Activated gamma-delta T cell treated with anti-CD3 and anti-CD28 coated beads, Interleukin-2, amount 50 U/mL, for 16 hours (primary cell): ENCODE results near the gene KLB.
"Not testable (repeated sequence)": the region's sequence is repeated elsewhere in the genome, so short reads cannot be mapped to it uniquely, and the experiment has no call there.

Experiments used
- DNase-seq: peaks from one replicate; pipeline ENCODE4 v3.0.0-alpha.2; 2020; ENCODE audit warnings: low read depth

Gene KLB

DNA sequence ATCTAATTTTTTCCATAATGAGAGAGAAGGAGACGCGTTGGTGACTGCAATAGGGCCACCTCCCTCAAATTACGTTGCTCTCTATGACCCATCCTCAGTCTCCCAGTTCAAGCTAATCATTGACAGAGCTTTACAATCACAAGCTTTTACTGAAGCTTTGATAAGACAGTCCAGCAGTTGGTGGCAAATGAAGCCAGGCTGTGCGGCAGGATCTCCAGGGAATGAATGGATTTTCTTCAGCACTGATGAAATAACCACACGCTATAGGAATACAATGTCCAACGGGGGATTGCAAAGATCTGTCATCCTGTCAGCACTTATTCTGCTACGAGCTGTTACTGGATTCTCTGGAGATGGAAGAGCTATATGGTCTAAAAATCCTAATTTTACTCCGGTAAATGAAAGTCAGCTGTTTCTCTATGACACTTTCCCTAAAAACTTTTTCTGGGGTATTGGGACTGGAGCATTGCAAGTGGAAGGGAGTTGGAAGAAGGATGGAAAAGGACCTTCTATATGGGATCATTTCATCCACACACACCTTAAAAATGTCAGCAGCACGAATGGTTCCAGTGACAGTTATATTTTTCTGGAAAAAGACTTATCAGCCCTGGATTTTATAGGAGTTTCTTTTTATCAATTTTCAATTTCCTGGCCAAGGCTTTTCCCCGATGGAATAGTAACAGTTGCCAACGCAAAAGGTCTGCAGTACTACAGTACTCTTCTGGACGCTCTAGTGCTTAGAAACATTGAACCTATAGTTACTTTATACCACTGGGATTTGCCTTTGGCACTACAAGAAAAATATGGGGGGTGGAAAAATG lies at the start of gene KLB:
Gene KLB (plus strand): TSS at position 168 of the 821 bp plus-strand sequence. CDS start 20 bp downstream, at position 188.
- no peak for DNase-seq

DNA sequence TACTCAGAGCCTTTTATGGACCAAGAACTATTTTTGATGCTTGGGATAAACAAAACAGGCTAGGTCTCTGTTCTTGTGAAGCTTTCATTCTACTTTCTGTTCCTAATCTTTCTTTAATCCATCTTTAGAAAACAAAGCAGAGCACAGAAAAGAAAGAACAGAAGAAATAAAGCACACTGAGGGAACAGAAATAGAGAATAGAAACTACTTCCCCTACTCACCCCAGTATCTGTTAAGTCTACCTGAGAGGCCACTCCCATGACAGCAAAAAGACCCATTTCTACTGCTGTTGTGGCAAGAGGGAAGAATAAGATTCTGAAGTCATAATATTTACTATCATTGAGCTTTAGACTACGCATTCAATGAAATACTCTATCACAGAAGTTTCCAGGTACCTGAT lies 49.7 kb upstream of the KLB start:
- DNase-seq: no peak

DNA sequence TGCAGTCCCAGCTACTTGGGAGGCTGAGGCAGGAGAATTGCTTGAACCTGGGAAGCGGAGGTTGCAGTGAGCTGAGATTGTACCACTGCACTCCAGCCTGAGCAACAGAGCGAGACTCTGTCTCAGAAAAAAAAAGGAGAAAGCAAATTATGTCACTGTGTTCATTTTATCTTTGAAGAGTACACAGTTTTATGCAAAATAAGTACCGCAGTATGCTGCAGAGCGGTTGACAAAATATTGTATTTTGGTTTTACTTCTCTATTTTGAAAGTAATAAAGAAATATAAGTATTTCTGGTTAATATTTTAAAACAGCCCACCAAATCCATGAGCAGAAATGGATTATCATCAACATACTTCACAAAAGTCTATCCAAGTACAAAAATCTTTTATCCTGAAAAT lies 46.1 kb upstream of the KLB start:
- DNase-seq: not testable (repeated sequence)

DNA sequence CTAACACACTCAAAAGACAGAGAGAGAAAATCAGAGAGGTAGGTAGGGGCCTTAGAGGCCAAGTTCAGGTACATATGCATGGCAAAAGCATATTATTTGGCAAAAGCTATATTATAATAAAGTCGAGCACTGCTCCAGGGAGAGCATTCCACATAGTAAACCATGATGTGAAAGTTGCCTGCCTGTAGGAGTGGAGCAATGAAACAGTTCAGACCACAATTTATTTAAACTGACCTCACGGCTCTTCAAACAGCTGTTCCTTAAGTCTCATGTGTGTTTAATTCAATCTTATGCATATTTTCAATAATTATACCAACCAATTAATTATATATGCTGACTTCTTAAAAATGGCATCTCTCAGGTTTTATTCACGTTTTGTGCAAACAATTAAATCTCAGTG lies 43.9 kb upstream of the KLB start:
- no peak for DNase-seq

DNA sequence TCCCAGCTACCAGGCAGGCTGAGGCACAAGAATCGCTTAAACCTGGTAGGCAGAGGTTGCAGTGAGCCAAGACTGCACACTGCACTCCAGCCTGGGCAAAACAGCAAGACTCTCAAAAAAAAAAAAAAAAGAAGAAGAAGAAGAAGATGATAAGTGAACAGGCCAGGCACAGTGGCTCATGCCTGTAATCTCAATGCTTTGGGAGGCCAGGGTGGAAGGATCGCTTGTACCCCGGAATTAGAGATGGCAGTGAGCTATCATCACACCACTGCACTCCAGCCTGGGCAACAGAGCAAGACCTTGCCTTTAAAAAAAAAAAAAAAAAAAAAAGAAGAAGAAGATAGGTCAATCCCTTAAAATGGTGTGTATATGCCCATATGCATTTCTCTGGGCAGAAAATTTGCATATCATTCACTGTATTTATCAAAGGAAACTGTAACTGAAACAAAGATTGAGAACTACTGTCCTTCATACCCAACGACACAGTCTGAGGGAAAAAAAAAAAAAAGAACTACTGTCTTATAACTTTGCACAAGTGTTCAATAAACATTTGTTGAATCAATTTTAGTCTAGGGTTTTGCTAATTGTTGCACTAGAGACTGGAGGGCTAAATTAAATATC lies 42.8 kb upstream of the KLB start:
- DNase-seq: no peak

DNA sequence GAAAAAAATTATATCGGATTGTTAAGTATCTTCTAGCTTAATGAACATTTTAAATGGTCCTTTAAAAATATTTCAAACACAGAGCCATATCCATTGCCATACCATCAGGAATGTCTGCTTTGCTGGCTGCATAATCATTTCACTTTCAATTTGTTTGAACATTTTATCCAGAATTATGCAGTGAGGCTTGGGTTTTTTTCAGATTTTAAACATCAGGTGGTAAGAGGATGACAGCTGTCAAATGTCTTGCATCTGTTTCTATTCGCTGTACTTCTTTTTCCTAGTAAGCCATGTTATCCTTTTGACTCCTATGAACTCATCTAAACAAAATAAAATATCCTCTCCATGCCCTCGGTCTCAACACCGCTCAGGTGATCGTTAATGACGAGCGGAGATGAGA lies 41.4 kb upstream of the KLB start:
- no peak for DNase-seq

DNA sequence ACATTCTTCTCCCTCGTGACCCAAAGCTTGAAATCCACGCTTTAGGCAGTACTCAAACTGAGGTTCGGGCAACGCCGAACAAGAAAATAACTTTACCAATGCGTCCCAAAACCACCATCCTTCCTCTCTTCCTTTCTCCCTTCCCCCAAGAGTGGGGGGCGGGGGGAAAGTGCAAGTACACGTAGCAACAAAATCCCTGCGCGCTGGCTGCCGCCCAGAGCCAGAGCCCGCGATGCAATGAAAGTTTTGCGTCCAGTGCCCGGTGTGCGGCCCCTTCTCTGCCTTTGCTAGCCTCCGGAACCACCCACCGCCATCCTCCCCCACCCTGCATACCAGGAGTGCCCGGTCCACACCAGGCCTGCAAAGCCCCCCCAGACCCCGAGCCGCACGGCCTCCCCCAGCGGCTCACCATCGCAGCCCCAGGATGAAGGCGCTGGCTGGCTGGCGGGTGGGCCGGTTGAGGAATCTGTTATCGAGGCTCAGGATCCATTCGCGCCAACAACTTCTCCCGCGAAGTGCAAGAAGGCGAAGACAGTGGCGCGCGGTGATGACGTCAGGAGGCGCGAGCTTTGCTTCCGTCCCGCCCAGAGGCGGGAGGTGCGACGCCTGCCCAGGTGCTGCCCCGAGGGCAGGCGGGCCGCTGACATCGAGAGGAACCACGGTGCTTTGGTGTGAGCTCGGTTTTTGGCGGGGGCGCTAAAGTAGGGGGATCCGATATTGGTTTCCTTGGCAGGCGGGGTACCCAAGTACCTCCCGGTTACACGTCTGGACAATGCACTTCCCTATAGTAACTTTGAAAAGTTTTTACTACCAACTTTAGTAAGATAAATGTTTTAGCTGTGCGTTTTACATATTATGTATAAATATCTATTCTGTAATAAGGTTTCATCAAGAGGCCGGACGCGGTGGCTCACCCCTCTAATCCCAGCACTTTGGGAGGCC lies 40.6 kb upstream of the KLB start, which contains the start of gene RFC1:
Gene RFC1 (minus strand): TSS at position 533 of the 942 bp plus-strand sequence. CDS start 121 bp downstream, at position 412.
- DNase-seq: peak; percentile 85

DNA sequence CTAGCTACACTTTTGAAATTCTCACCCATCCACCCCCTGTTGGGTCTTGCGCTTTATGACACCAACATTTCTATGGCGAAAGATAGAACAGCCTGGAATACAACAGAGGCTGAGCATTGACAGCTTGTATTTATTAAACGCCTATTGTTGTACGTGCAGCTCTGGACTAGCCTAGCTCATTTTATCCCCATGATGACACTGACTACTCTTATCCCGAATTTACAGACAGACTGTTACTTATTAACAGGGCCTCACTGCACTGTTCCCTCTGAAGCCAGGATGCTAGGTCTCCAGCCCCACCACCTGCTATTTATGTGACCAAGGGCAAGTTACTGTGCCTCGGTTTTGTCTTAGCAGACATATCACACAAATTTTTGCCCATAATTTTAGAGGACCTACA lies 39.6 kb upstream of the KLB start:
- no peak for DNase-seq

DNA sequence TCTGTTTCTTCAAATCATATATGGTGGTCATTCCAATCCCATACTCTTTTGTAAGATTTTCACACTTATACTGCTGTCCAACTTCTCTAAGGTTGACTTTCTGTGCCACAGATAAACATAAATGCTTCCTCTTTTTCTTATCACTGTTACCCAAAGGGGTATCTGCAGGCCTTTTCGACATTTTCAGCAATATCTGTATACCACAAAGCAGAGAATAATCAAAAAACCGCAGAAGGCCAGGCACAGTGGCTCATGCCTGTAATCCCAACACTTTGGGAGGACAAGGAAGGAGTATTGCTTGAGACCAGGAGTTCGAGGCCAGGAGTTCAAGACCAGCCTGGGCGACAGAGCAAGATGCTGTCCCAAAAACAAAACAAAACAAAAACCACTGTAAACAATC lies 37.4 kb upstream of the KLB start:
- DNase-seq: no peak

DNA sequence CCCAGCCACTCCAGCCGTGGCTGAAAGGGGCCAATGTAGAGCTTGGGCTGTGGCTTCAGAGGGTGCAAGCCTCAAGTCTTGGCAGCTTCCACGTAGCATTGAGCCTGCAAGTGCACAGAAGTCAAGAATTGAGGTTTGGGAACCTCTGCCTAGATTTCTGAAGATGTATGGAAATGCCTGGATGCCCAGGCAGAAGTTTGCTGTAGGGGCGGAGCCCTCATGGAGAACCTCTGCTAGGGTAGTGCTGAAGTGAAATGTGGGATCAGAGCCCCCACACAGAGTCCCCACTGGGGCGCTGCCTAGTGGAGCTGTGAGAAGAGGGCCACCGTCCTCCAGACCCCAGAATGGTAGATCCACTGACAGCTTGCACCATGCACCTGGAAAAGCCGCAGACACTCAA lies 35.5 kb upstream of the KLB start:
- DNase-seq: not testable (repeated sequence)

DNA sequence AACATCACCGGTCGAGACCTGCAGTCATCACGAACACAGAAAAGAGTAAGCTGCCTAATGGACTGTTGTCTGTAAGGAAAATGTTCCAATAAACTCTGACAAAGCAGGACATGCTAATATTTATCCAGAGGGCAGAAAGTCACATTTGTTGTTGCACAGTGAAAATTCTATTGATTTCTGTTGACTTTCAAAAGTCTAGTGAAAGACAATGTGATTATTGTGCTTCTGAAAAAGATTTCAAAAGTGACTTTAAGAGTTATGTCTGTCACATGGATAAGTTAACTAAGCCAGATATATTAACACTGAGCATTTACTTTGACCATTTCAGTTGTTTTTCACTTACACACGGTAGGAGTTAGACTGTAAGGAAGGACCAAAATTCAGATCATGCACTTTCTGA lies 31.3 kb upstream of the KLB start:
- DNase-seq: no peak

DNA sequence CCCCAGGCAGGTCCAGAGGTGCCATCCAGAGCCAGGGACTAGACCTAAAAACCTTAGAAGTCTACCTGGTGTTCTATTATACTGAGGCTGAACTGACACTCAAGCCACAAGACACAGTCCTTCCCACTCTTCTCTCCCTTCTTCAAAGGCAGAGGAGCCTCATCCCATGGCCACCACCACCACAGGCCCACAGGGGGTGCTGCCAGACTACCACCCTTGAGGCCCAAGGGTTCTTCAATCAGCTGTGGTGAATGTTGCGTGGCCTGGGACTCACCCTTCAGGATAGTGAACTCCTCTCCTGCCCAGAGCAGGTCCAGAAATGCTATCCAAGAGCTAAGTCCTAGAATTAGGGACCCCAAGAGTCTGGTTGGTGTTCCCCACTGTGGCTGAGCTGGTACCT lies 23.0 kb upstream of the KLB start:
- DNase-seq: no peak

DNA sequence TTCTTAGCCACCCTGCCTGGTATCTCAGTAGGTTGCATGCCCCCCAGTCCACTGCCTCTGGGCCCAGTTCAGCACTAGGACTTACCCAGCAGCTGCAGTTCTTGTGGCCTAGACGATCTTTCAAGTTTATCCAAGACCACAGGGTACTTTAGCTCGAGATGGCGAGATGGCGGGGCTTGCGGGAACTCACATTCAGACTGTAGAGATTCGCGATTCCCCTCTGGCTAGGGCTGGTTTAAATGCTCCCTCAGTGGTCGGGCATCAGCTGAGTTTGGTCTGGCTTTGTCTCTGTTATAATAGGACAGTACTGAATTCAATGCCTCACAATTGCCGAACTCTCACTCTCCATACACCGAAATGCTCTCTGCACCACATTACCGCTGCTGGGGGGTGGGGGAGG lies 22.2 kb upstream of the KLB start:
- DNase-seq: no peak

DNA sequence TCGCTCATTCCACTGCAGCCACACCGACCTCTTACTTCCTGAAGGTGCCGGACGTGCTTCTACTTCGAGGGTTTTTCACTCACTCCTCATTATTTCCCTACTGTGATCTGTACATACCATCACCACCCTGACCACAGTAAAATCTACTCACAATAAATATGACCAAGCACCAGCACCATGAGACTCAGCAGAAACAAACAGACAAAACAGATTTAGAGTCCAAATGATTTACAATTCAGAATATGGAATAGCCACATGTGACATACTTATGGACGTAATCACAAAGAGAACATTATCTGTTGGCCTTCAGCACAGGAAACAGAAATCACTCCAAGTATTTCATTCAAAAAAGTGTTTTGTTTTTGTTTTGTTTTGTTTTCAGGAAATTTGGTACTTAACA lies 16.1 kb upstream of the KLB start:
- no peak for DNase-seq

DNA sequence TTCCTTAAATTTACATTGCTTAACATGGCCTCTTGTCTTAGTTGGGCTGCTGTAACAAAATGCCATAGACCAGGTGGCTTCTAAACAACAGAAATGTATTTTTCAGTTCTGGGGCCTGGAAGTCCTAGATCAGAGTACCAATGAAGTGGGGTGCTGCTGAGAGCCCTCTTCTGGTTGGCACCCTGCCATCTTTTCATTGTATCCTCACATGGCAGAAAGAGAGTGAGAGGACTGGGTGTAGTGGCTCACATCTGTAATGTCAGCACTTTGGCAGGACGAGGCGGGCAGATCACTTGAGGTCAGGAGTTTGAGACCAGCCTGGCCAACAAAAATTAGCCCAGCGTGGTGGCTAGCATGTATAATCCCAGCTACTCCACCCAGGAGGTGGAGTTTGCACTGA lies 12.0 kb upstream of the KLB start:
- DNase-seq: no peak

DNA sequence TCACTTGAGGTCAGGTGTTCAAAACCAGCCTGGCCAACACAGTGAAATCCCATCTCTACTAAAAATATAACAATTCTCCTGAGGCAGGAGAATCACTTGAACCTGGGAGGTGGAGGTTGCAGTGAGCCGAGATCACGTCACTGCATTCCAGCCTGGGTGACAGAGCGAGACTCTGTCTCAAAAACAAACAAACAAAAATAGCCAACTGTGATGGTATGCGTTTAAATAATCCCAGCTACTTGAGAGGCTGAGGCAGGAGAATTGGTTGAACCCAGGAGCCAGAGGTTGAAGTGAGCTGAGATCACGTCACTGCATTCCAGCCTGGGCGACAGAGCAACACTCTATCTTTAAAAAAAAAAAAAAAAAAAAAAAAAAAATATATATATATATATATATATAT lies 5.1 kb upstream of the KLB start:
- DNase-seq: not testable (repeated sequence)

DNA sequence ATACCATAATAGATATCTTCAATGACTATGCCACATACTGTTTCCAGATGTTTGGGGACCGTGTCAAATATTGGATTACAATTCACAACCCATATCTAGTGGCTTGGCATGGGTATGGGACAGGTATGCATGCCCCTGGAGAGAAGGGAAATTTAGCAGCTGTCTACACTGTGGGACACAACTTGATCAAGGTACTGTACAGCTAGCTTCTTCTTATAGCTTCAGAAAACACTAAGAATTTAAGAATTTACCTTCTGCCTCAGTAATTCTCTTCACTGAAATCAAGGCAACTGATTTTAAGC lies 805 bp downstream of the KLB start:
- DNase-seq: no peak

DNA sequence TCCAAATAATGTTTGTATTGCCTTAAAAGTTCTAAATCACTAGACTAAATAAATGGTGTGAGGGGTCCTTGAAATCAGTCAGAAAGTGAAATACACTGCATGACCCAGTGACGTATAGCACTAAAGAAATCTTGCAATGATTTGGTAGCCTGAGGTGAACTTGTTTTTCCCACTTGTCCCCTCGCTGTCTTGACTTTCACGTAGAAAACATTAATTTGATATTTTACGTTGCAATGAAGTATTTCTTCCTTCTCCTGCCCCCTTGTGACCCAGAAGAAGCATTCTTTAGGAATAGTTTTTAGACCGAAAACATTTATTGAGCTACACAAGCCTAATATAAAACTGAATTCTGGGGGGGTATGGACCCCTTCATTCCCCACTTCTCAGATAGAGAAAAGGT lies 3.7 kb downstream of the KLB start:
- DNase-seq: no peak

DNA sequence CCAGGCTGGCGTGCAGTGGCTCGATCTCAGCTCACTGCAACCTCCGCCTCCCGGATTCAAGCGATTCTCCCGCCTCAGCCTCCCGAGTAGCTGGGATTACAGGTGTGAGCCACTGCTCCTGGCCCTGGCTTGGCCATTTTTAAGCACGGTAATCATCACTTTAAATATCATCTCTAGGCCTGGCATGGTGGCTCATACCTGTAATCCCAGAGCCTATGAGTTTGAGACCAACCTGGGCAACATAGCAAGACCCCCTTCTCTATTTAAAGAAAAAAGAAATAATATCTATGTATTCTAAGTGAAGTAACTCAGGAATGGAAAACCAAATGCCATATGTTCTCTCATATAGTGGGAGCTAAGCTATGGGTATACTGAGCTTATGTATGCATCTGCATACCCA lies 4.8 kb downstream of the KLB start:
- DNase-seq: not testable (repeated sequence)

DNA sequence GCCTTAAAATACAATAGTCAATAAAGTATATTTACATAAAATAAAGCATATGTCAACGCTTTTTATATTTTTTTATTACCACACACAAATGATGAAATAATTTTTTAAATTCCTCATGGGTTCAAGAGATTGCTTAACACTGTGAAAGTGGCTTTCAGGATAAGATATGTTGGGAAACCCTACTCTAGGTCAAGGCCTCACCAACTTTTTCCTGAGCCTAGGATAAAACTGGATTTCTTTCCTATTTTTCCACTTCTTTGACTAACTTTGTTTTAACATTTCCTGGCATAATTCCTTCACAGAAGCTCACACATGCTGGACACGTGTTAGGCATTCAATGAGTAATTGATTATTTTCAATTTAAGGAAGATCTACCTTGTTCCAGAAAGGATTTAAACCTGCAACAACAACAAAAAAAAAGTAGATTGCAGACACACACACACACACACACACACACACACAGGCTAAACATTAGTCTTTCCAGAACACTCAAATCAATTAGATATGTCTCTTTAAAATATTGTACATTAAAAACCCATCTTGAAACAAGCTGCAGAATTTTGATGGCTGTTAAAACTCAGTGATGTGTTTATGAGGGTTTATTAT lies 9.1 kb downstream of the KLB start:
- no peak for DNase-seq

DNA sequence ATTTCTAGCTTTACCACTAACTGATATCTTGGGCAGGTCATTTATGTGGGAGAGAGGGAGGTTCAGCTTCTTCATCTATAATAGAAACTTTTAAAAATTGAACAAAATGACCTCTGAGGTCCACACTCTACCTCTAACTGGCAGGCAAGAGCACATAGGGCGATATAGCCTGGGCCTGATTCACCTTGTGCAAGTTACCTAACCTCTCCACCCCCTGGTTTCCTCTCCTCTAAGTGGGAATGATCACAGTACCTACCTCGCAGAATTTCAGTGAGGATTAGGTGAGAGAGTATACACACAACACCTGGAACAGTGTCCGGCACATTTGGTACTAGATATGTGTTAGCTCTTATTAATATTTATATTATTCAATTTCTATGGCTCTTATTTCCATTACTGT lies 15.5 kb downstream of the KLB start:
- no peak for DNase-seq

DNA sequence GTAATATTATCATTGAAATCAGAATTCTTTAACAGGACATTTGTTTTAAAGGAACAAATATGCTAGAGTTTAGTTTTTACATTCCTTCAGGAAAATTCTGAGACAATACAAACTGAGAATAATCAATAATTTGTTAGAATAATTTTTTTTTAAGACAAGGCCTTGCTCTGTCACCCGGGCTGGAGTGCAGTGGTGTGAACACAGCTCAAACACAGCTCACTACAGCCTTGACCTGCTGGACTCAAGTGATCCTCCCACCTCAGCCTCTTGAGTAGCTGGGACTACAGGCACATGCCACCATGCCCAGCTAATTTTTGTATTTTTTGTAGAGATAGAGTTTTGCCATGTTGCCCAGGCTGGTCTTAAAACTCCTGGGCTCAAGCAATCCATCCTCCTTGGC lies 18.6 kb downstream of the KLB start:
- not testable (repeated sequence) for DNase-seq
